HUES64 (cell line): ENCODE measurements around the gene SH3RF3.

Experiments
- H3K27ac ChIP-seq: 2 replicates; pipeline ENCODE4 v1.7.0; 2013; ENCODE audit warnings: low read depth, low read length, inconsistent platforms
- H3K27me3 ChIP-seq: 2 replicates; pipeline ENCODE4 v1.6.1; 2013; ENCODE audit warnings: mild to moderate bottlenecking, low read length; ENCODE audit not compliant: insufficient read depth
- H3K36me3 ChIP-seq: 2 replicates; pipeline ENCODE4 v1.6.1; 2013; ENCODE audit warnings: mild to moderate bottlenecking, low read length; ENCODE audit not compliant: insufficient read depth
- H3K4me1 ChIP-seq: 2 replicates; pipeline ENCODE4 v1.6.1; 2013; ENCODE audit warnings: mild to moderate bottlenecking, low read length, moderate library complexity; ENCODE audit not compliant: insufficient read depth
- H3K4me3 ChIP-seq: 2 replicates; pipeline ENCODE4 v1.5.1; 2013; ENCODE audit warnings: mild to moderate bottlenecking, low read length, moderate library complexity
- H3K9ac ChIP-seq: 2 replicates; pipeline ENCODE4 v1.6.1; 2013; ENCODE audit warnings: mild to moderate bottlenecking, low read depth, low read length
- H3K9me3 ChIP-seq: 2 replicates; pipeline ENCODE4 v1.6.1; 2013; ENCODE audit warnings: low read depth, low read length; ENCODE audit not compliant: insufficient read depth
- WGBS: fragments of 150-250, 120-280 bp; methylation state at CpG from one replicate; pipeline ENCODE4 v1.1.7; 2013; ENCODE audit warnings: missing lambda C conversion rate; 5-methylcytosine and 5-hydroxymethylcytosine counted together

Gene SH3RF3

GRCh38 chr2:109422758-109423500, 293.9 kb downstream of the SH3RF3 start:
- H3K4me1 ChIP-seq: no peaks in the 10 kb centered on the region
- H3K4me3 ChIP-seq: no peak overlapping the region
- WGBS: 94% methylated on average over 16 of the region's 16 CpGs
- no peak overlapping the region for H3K9ac ChIP-seq
- no peaks in the 10 kb centered on the region for H3K36me3 ChIP-seq
- H3K27ac ChIP-seq: no peak overlapping the region
- no peaks in the 10 kb centered on the region for H3K9me3 ChIP-seq
- H3K27me3 ChIP-seq: no peaks in the 10 kb centered on the region

DNA sequence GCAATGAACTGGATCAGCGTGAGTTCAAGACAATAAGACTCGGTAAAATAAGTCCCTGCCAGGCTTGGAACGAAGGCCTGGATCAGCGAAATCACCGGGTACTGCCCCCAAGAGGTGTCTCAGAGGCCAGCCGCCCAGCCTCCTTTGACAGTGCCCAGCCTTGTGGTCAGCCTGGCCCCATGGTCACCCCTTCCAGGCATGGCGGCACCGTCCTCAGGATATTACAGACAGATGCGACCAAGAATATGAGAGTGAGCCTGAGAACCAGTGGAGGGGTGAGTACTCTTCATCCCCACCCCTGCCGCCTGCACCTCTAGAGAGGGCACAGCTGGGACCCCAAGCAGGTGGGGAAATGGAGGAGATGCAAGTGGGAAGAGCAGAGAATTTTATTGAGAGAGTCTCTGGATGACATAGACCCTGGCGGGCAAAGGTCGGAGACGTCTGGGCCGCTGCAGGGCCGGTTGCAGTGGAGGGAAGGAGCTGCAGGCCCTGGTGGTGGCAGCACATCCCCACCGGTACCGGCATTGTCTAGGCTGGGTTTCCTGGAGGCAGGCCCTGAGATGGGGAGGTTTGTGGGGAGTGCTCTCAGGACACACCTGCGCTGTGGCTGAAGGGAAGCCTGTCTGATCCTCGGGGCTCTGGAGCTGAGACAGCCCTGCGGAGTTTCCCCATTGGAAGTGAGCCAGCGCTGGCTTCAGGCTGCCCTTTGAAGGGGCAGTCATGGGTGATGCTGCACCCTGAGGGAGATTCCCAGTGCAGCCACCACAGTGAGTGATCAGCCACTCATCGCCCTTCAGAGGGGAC, 294.8 kb downstream of the SH3RF3 start:
- 90% methylated on average over 22 of the region's 22 CpGs for WGBS

GRCh38 chr2:109425411-109425810, 296.4 kb downstream of the SH3RF3 start:
- Histone ChIP-seq H3K27me3 (no peaks in the 10 kb centered on the region), H3K27ac (no peak overlapping the region), H3K9ac (no peak overlapping the region), H3K9me3 (no peaks in the 10 kb centered on the region), H3K36me3 (no peaks in the 10 kb centered on the region), H3K4me1 (no peaks in the 10 kb centered on the region), H3K4me3 (no peak overlapping the region)
- 94% methylated on average over 3 of the region's 3 CpGs for WGBS

More for the DNA sequence above, 294.8 kb downstream of the SH3RF3 start:
- H3K27me3 ChIP-seq: no peaks in the 10 kb centered on the region
- no peaks in the 10 kb centered on the region for H3K9me3 ChIP-seq
- no peaks in the 10 kb centered on the region for H3K36me3 ChIP-seq
- H3K4me1 ChIP-seq: no peaks in the 10 kb centered on the region
- no peak overlapping the region for H3K4me3 ChIP-seq
- no peak overlapping the region for H3K27ac ChIP-seq
- H3K9ac ChIP-seq: no peak overlapping the region

DNA sequence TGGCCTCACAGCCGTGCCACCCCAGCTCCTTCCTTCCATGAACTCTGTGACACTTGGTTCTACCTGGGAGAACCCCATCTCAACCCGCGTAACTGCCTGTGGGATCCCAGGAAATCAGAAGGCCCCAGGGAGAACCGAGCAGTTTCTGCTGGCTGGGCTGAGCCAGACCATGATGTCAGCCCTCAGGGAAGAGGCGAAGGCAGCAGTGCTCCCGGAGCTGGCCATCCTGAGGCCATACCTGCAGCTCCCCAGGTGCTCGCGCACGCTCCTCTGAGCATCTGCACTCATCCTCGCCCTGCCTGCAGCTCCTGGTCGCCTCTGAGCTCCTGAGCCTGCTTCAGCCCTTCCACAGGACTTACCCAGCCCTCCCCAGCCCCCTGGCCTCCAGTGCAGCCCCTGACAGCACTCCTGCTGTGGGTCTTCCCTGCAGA, 298.7 kb downstream of the SH3RF3 start:
- H3K4me3 ChIP-seq: no peak overlapping the region
- H3K9me3 ChIP-seq: no peaks in the 10 kb centered on the region
- H3K27me3 ChIP-seq: no peaks in the 10 kb centered on the region
- H3K4me1 ChIP-seq: no peaks in the 10 kb centered on the region
- no peak overlapping the region for H3K9ac ChIP-seq
- WGBS: 91% methylated on average over 11 of the region's 11 CpGs
- H3K36me3 ChIP-seq: no peaks in the 10 kb centered on the region
- H3K27ac ChIP-seq: no peak overlapping the region

DNA sequence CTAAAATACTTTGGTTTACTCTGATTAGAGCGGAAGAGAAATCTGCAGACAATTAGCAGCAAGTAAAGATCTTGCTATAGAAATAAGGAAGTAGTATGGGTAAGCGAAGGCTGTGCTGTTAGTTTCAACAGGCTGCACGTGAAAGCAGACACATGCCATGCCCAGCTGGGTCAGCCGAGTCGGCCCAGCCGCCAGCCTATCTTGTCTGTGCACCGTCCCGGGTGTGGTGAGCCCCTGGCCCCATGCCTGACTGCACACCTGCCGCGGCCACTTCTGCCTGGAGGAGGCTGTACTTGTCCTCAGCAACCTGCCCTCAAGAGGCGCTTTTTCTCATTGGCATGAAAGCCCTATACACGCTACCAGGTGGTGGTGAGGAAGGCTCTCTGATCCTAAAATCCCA, 299.3 kb downstream of the SH3RF3 start:
- Histone ChIP-seq H3K27me3 (no peaks in the 10 kb centered on the region), H3K27ac (no peak overlapping the region), H3K9ac (no peak overlapping the region), H3K9me3 (no peaks in the 10 kb centered on the region), H3K4me1 (no peaks in the 10 kb centered on the region), H3K36me3 (no peaks in the 10 kb centered on the region), H3K4me3 (no peak overlapping the region)
- WGBS: 95% methylated on average over 12 of the region's 12 CpGs

- Histone ChIP-seq H3K9me3 (no peaks in the 10 kb centered on the region), H3K27me3 (no peaks in the 10 kb centered on the region), H3K36me3 (no peaks in the 10 kb centered on the region), H3K4me1 (no peaks in the 10 kb centered on the region), H3K9ac (no peak overlapping the region), H3K27ac (no peak overlapping the region), H3K4me3 (no peak overlapping the region)
- WGBS: 94% methylated on average over 19 of the region's 19 CpGs
Measured at GRCh38 chr2:109428841-109429566, 300.0 kb downstream of the SH3RF3 start.

DNA sequence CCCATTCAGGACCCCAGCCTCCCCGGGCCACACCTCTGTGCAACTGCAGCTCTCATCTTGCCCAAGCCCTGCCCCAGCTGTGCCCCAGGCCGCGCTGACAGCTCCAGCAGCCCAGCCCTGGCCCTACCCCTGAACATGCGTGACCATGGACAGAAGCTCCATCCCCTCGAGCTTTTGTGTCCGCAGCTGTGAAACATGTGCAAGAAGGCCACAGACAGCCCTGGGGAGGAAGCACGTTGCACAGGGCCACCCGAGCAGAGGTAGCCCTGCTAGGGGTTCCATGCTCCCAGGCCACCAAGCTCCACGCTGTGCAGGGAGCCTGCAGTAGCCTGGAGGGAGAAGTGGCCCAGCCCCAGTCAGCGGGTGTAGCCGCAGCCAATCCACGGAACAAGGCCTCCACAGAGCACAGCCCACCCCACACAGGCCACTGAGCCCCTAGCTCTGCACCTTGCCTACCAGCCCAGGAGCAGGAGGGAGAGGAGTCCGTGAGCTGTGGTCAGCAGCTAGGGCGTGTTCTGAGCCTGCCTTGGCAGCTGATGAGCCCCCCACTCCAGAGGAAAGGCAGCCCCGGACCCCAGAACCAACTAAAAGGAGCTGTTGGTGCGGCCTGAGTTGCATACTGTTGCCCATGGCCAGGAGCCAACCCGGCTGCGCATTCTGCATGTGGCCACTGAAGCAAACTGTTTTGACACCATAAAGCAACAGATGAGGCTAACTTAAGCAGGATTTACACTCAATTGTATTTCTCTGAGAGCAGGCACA, 300.7 kb downstream of the SH3RF3 start:
- no peak overlapping the region for H3K9ac ChIP-seq
- H3K27ac ChIP-seq: no peak overlapping the region
- no peaks in the 10 kb centered on the region for H3K27me3 ChIP-seq
- 87% methylated on average over 18 of the region's 18 CpGs for WGBS
- H3K4me3 ChIP-seq: no peak overlapping the region
- H3K36me3 ChIP-seq: no peaks in the 10 kb centered on the region
- H3K4me1 ChIP-seq: no peaks in the 10 kb centered on the region
- no peaks in the 10 kb centered on the region for H3K9me3 ChIP-seq

GRCh38 chr2:109430329-109430636, 301.3 kb downstream of the SH3RF3 start:
- no peak overlapping the region for H3K27ac ChIP-seq
- H3K9ac ChIP-seq: no peak overlapping the region
- no peaks in the 10 kb centered on the region for H3K9me3 ChIP-seq
- no peaks in the 10 kb centered on the region for H3K36me3 ChIP-seq
- 87% methylated on average over 5 of the region's 5 CpGs for WGBS
- H3K4me1 ChIP-seq: no peaks in the 10 kb centered on the region
- H3K27me3 ChIP-seq: no peaks in the 10 kb centered on the region
- H3K4me3 ChIP-seq: no peak overlapping the region

- Histone ChIP-seq H3K27me3 (no peaks in the 10 kb centered on the region), H3K27ac (no peak overlapping the region), H3K4me1 (no peaks in the 10 kb centered on the region), H3K9me3 (no peaks in the 10 kb centered on the region), H3K9ac (no peak overlapping the region), H3K36me3 (no peaks in the 10 kb centered on the region), H3K4me3 (no peak overlapping the region)
- 94% methylated on average over 17 of the region's 17 CpGs for WGBS
Measured at GRCh38 chr2:109432421-109432820, 303.4 kb downstream of the SH3RF3 start.

DNA sequence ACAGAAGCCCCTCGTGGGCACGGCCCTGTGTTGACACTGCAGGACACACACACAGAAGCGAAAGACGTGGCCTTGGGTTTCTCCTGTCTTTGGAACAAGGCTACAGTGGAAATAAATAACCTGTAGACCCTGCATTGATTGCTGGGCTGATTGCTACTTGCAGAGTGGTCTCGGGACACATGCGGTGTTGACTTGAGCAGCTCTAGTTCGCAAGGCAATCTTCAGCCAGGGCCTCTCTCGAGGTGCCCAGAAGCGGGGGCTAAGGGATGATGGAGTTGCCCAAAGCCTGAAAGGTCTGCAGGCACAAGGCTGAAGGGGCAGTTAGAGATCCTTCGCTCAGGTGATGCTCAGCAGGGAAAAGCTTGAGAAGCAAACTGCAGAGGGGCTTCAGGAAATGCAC, 304.5 kb downstream of the SH3RF3 start:
- Histone ChIP-seq H3K4me1 (no peaks in the 10 kb centered on the region), H3K27ac (no peak overlapping the region), H3K36me3 (no peaks in the 10 kb centered on the region), H3K27me3 (no peaks in the 10 kb centered on the region), H3K4me3 (no peak overlapping the region), H3K9me3 (no peaks in the 10 kb centered on the region), H3K9ac (no peak overlapping the region)
- WGBS: 95% methylated on average over 10 of the region's 10 CpGs

DNA sequence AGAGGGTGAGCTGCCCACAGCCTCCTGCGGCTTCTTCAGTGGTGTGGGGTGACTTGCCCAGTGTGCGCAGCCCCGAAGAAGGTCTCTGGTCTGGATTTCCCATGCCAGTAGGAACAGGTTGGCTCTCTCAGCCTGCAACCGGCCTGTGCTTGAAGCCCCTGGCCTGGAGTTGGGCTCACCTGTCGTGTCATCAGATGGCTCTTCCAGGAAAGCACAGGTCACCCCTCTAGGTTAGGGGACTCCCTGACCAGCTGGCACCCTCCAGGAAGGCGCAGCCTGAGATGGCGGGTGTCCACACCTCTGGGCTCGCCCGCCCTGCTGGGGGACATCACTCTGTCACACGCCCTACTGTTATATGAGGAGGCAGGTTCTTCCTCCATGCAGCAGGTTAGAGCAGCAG, 304.9 kb downstream of the SH3RF3 start:
- no peaks in the 10 kb centered on the region for H3K36me3 ChIP-seq
- H3K4me1 ChIP-seq: no peaks in the 10 kb centered on the region
- H3K9ac ChIP-seq: no peak overlapping the region
- H3K9me3 ChIP-seq: no peaks in the 10 kb centered on the region
- no peak overlapping the region for H3K4me3 ChIP-seq
- WGBS: 96% methylated on average over 10 of the region's 10 CpGs
- no peaks in the 10 kb centered on the region for H3K27me3 ChIP-seq
- H3K27ac ChIP-seq: no peak overlapping the region
